GM19238 (cell line): Measurements from ENCODE around the gene VAT1L.

ENCODE experiments used
- DNase-seq: peaks from one replicate; pipeline ENCODE4 v3.0.0; 2011; ENCODE audit warnings: low spot score; ENCODE audit not compliant: insufficient read length

The VAT1L gene

DNA sequence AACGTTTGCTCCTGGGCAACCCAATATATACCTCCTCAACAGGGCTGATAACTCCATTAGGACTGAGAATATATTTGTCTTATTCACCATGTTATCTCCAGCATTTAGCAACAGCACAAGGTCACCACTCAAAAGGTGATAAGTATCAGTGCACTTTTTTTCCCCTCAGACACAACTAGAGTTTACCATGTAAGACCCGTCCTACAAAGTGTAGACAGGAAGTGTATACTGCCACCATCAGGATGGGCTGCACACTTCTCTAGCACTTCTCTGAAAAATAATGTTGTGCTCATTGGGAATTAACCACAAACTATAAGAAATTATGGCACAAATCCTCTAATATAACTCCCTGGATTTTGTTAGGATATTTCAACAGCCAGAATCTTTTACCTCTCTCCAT is 5.7 kb upstream of the VAT1L start:
- DNase-seq, result no peak

GRCh38 chr16:77784441-77785372 is 3.7 kb upstream of the VAT1L start:
- DNase-seq, result no peak

- no peak for DNase-seq
Observed at GRCh38 chr16:77785373-77785764, 3.0 kb upstream of the VAT1L start.

DNA sequence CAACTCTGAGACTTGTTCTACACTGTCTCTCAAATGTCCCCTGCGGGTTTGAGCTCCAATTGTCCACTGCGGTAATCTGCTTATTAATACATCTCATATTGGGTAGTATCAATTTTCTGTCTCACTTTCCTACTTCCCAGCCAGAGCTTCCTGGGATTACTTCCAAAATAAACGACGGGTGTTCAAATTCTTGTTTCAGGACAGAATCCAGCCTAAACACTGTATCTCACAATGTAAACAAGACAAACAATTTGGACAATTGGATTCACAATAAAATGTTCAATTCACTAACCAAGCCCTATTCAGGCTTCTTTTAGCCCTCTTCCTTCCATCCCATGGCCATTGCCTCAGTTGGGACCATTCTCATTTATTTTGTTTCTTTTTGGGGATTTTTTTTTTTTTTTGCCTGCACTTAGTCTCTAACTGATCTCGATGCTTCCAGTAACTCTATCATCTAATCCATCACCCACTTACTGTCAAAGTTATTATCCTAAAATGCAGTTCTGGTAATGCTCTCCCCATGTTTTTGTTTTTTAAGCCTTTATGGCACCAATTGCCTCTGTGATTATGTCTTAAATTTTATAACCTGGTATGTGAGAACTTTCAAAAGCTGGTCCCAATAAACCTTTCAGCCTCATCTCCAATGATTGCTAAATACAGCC is 2.0 kb upstream of the VAT1L start:
- no peak for DNase-seq

- DNase-seq, result no peak
Observed at GRCh38 chr16:77787452-77787851, 912 bp upstream of the VAT1L start.

- DNase-seq, result no peak
Observed at GRCh38 chr16:77789085-77790008, 983 bp downstream of the VAT1L start.

GRCh38 chr16:77790009-77790372 is 1.6 kb downstream of the VAT1L start:
- DNase-seq, result no peak

DNA sequence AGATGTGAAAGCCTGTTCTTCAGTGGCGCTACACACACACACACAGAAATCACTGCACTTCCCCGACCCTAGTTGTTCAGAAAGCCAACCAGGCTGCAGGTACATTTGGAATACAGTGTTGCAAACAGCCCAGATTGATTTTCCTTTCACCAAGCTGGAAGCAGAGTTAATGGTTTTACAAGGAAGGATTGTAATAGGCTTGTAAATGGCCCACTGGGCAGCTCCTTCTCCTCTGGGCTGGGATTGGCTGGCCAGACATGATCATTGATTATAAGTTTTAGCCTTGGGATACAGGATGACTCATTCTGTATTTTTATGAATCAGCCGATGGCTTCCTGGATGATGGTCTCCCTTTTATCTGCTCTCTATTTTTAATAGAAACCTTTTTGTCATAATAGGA is 2.5 kb downstream of the VAT1L start:
- no peak for DNase-seq

DNA sequence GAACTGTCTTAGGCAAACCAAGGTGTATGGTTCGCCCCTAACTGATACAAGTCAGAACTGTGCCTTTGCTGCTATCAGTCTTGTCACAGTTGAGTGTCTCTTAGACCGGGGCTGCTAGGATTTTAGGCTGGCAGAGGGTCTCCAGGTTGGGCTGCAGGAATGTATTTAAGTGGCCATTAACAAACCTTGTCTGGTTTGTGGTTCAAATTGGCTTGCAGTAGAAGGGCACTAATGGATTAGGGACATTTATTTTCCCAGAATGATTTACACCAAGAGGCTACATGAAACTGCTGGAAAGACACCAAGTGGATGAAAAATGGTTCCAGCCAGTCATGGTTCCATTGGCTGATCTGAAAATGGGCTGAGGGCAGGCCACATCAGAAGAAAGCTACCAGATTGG is 5.1 kb downstream of the VAT1L start:
- no peak for DNase-seq

- no peak for DNase-seq
Observed at GRCh38 chr16:77794586-77794985, 6.2 kb downstream of the VAT1L start.

GRCh38 chr16:77801817-77802216 is 13.5 kb downstream of the VAT1L start:
- DNase-seq, result no peak

- no peak for DNase-seq
Observed at GRCh38 chr16:77805398-77805797, 17.0 kb downstream of the VAT1L start.

DNA sequence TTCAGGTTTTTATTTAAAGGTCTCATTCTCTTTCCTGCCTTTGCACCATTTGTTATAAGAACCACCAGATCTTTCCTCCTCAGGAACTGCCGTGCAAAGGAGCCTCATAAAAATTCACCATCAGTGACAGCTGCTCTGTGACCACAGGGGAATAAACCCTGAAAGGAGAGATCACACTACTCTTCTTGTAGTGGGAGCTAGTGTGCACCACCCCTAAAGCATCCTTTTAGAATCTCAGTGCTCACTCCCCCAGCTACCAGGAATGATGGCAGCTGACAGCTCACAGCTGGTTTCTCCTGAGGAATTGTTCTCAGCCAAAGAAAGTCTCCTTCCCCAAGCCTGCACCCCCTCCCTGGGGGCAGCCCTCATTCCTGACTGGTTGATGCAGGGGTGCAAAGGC is 18.7 kb downstream of the VAT1L start:
- DNase-seq, result no peak

GRCh38 chr16:77812856-77813500 is 24.6 kb downstream of the VAT1L start:
- DNase-seq, result no peak

DNA sequence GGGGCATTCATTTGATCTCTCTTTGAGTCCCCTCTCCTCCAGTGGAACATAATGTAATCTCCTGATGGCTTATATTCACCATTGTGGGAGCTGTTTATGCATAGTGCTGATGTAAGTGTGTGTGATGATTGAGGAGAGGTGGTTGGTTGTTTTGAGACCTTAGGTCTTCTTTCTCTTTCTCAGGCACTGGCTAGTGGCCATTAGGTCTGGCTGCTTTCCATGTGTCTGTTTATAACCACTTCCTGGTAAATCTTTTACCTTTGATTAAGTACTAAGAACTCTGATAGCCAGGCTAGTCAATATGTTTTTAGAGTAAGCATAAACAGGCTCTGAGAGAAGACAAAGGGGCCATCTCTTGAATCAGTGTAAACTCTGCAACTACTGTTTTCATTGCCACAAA is 27.9 kb downstream of the VAT1L start:
- DNase-seq, result no peak

DNA sequence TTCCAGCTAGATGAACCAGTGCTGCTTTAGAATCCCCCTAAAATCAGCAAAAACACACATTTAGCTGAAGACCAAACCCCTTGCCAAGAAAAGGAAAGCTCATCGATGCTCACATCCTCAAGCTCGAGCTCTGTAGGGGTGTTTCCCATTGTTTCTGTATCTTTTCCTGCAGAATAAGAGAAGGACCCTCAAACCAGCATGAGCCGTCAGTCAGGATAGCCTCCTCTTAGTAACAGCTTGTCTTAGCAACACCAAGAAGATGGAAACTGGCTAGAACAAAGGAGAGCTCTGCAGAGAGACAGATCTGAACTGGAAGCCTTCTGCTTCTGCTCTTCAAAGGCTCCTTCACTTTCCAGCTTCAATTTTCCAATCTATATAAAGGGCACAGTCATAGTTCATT is 32.0 kb downstream of the VAT1L start:
- DNase-seq, result no peak

DNA sequence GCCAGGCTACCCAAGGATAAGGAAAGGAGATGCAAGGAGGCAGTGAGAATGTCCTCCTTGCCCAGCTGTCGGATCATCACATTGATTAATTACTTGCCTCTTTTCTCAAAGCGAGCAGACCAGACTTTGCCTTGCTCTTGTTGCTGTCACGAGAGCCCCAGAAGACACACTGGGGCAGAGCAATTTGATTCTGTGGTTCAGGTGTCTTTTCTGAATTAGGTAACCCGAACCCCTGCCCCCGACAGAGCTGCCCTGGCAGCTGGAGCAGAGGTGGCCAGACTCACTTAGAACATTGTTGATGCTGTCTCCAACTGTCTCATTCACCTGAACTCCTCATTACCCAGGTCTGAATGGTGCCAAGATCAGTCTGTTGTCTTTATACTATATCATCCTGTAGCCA is 34.3 kb downstream of the VAT1L start:
- no peak for DNase-seq

DNA sequence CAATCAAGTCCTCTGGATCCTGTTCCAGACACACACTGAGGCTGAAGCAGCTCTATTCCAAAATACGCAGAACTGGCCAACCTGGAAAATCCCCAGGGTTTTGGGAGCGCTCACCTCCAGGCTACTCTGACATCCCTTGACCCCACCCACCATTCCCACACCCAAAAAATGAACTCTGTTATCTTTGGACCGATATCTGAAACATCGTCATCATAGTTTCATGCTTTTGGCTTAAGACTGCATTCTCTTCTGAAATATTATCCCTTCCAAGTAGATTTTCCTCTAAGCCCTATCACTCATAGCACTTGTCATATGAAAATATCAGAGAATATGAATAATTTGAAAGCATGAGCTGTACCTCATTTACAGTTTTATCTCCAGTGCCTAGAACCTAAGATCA is 34.7 kb downstream of the VAT1L start:
- no peak for DNase-seq

DNA sequence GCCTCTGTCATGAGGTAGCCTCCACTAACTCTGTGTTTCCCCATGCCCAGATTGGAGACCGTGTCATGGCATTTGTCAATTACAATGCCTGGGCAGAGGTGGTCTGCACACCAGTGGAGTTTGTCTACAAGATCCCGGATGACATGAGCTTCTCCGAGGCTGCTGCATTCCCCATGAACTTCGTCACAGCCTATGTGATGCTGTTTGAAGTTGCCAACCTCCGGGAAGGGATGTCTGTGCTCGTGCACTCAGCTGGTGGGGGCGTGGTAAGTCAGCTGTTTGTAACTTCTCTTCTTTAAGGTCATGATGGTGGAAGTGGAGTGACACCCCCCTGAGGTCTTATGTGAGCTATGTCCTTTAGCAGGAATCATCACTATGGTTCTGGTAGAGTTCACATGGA is 36.8 kb downstream of the VAT1L start:
- DNase-seq, result no peak

- no peak for DNase-seq
Observed at GRCh38 chr16:77827032-77827431, 38.7 kb downstream of the VAT1L start.

DNA sequence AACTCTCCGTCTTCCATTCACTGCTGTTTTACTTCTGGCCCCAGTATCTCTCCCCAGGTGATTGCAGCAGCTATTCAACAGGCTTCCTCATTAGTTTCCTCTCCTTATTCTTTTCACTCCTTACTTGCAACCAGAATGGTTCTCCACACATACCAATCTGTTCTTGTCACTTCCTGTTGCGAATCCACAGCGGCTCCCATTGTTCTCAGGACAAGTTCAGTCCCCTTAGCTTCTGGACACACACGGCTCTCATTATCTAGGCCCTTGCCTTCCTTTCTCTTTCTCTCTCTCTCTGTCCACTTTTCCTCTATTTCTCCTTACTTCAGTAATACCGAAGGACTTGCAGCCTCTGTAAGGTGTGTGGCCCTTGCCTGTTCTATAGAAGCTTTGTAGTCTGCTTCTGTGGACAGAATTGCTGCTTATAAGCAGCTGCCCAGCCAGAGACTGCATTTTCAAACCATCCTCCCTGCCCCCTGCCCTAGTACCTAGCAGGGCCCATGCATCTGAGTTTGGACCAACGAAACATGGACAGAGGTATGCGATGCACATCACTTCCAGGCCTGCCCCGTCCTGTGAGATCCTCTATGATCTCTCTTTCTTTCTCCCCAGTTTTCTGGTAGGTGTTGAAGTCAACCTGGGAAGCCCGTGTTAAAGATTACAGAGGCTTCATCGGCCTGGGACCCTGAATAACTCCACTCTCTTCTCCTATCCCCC is 45.7 kb downstream of the VAT1L start:
- no peak for DNase-seq
